Measurements from ENCODE around the gene POLR2E.

POLR2E gene

GRCh38 chr19:1082165-1082927 lies 12.8 kb downstream of the POLR2E start:
- DNase-seq = peak in 1 of 56 donors; percentile 59

- no peak for DNase-seq
These were observed 13.6 kb downstream of the POLR2E start for GRCh38 chr19:1081301-1082164.

GRCh38 chr19:1080360-1081161 lies 14.6 kb downstream of the POLR2E start:
- no peak for DNase-seq

GRCh38 chr19:1079566-1080111 lies 15.5 kb downstream of the POLR2E start:
- no peak for DNase-seq

- peak in 28 of 56 donors; percentile 4 to 63 (median 24) for DNase-seq
These were observed 18.2 kb downstream of the POLR2E start for GRCh38 chr19:1076951-1077350.

- no peak for DNase-seq
These were observed 19.2 kb downstream of the POLR2E start for GRCh38 chr19:1076046-1076386.

GRCh38 chr19:1074544-1075283 lies 20.5 kb downstream of the POLR2E start:
- peak in 15 of 56 donors; percentile 6 to 56 (median 14) for DNase-seq

- DNase-seq = no peak
These were observed 21.1 kb downstream of the POLR2E start for GRCh38 chr19:1073956-1074517.

- DNase-seq = no peak
These were observed 21.9 kb downstream of the POLR2E start for GRCh38 chr19:1073063-1073955.

- no peak for DNase-seq
These were observed 22.7 kb downstream of the POLR2E start for GRCh38 chr19:1072371-1073015.

- DNase-seq = no peak
These were observed 24.0 kb downstream of the POLR2E start for GRCh38 chr19:1070931-1071791.

GRCh38 chr19:1070576-1070930 lies 24.6 kb downstream of the POLR2E start:
- no peak for DNase-seq

GRCh38 chr19:1069009-1069779 lies 26.0 kb downstream of the POLR2E start:
- peak in 12 of 56 donors; percentile 5 to 53 (median 14) for DNase-seq

- DNase-seq = peak in 5 of 56 donors; percentile 5 to 33 (median 12)
These were observed 26.9 kb downstream of the POLR2E start for GRCh38 chr19:1068009-1069001.

- no peak for DNase-seq
These were observed 27.7 kb downstream of the POLR2E start for GRCh38 chr19:1067341-1067957.

All from nucleus accumbens (tissue), 56 donors.